ENCODE results near the gene NAV2. TPM values are rescaled to one million over a fixed set of nuclear protein-coding genes. Genes with fewer than 3 reads are reported as not detected.
A peak's percentile ranks its signal among the peaks of the same experiment; 100 is the strongest.
"Not testable (repeated sequence)": the region's sequence is repeated elsewhere in the genome, so short reads cannot be mapped to it uniquely, and the experiment has no call there.

The NAV2 gene
- polyA plus RNA-seq, 1 donor, result 40.4 TPM

GRCh38 chr11:20116825-20117224, 404.2 kb downstream of the NAV2 start:
- DNase-seq, result no peak

DNA sequence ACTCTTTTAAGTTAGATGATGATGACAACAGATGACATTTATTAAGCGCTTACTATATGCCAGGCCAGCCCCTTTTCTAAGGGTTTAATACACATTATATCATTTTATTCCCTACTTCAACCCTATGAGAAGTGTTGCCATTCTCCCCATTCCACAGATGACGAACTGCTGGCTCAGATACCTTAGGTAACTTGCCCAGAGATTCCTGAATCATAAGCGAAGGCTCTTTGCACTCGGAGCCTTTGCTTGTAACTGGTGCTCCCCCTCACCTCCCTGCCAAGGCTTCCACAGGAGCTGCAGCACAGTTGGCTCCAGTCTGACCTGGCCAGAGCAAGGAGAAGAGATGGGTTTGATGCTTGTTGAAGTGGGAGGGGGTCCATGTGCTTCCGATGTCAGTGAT, 404.7 kb downstream of the NAV2 start:
- no peak for DNase-seq

DNA sequence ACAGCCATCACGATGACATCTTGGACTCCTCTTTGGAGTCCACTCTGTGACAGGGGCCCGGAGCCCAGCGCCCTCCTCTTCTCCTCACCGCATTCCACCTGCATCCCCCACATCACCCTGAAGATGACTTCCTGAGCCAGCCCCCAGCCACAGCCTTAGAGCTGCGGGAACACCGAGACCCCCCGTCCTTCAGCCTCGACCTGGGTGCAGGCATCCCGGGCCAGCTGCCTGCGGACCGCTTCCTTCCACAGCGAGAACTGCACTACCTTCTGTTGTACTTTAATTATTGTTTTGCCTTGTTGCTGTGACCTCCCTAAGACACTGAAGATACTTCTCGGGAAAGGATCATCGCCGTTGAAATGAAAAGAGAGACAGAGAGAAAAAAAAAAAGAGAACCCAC, 405.6 kb downstream of the NAV2 start:
- no peak for DNase-seq

- no peak for DNase-seq
Observed at GRCh38 chr11:20119315-20119714, 406.7 kb downstream of the NAV2 start.

- no peak for DNase-seq
Observed at GRCh38 chr11:20120134-20120925, 407.7 kb downstream of the NAV2 start.

DNA sequence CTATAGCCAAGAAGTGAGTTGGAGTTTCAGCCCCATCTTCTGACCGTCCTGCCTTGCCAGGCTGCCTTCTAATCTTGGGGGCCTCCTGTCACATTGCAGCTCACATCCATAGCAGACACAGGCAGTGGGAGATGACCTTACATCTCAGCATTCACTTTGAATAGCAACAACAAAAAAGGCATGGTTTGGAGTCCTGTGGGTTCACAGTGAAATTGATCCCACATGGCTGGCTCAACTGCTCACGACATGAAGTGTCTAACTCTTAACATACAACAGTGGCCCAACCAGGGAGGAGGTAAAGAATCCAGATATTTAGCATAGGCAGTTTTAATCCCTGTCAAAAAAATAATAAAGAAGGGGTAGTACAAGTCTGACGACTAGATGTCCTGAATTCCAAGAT, 409.5 kb downstream of the NAV2 start:
- DNase-seq, result no peak

DNA sequence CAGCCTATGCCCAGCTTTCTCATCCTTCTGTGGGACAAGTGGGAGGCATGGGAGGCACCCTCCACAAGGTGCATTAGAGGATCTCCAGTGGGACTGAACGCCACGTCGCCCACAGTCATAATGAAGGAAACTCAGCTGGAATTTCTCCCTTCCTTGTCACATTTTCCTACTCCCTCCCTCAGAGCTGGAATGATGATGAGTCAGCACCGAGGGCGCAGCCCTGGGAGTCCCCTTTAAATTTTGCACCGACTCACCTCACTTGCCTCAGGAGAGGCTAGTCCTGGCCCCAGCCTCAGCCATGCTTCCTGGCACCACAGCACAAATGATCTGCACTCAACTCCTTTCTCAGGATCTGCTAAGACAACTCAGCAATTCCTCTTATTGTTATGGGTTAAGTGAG, 413.3 kb downstream of the NAV2 start:
- DNase-seq, result no peak

DNA sequence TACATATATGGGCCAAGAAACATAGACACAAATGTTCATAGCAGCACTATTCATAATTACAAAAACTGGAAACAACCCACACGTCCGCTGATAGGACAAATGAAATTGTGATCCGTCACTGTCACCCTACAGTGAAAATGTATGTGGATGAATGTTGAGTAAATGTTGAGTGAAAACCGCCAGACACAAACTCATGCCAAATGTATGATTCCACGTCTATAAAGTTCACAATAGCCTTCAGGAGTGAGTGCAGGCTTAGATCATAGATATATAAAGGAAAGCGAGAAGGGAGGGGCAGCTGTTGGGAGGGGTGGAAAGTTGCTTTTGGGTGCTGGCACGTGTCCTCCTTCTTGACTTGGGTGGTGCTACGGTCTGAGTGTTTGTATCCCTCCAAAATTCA, 414.1 kb downstream of the NAV2 start:
- no peak for DNase-seq

GRCh38 chr11:20127671-20128527, 415.3 kb downstream of the NAV2 start:
- peak; percentile 69 for DNase-seq

DNA sequence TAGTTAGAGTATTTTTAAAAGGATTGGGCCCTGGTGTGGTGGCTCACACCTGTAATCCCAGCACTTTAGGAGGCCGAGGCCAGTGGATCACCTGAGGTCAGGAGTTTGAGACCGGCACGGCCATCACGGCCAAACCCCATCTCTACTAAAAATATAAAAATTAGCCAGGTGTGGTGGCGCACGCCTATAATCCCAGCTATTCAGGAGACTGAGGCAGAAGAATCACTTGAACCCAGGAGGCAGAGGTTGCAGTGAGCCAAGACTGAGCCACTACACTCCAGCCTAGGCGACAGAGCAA, 415.8 kb downstream of the NAV2 start:
- DNase-seq, result not testable (repeated sequence)

DNA sequence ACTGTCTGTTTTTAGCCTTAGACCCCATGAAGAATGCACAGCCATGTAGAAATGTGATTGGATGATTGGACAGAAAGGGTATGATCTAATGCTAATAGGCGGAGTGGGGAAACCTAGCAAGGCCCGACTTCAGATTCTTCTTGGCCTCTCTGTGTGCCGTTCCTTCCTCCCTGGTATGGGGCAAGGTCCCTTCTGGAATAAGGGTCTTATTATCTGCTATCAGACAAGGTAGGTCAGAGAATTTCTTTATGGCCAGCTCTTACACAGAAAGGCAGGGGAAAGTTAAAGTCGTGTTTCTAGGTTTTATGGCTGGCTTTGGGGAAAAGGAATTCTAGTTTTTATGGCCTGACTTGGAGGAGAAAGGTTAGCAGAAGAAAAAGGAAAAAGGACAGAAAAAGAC, 417.0 kb downstream of the NAV2 start:
- DNase-seq, result no peak

GRCh38 chr11:20131788-20132666, 419.4 kb downstream of the NAV2 start:
- DNase-seq, result peak; percentile 70

- no peak for DNase-seq
Observed at GRCh38 chr11:20132667-20133039, 420.0 kb downstream of the NAV2 start.

GRCh38 chr11:20134991-20135736, 422.5 kb downstream of the NAV2 start:
- DNase-seq, result no peak

GRCh38 chr11:20137637-20138036, 425.0 kb downstream of the NAV2 start:
- DNase-seq, result no peak

DNA sequence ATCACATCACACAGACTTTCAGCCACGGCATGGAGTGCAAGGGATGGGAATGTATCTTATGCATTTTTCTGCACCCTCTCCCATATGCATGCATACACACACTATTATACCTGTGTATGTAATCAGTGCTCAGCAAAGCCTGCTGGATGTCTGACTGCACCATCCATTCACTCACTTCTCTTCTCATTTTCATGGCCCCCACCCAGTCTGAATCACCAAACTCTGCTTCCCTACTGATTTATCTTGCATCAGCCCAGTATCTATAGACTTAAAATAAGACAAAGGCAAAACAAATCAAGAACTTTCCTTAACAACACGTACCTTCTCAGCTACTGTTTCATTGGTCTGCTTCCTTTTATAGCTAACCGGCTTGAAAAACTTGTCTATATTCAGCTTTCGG, 426.1 kb downstream of the NAV2 start:
- no peak for DNase-seq

DNA sequence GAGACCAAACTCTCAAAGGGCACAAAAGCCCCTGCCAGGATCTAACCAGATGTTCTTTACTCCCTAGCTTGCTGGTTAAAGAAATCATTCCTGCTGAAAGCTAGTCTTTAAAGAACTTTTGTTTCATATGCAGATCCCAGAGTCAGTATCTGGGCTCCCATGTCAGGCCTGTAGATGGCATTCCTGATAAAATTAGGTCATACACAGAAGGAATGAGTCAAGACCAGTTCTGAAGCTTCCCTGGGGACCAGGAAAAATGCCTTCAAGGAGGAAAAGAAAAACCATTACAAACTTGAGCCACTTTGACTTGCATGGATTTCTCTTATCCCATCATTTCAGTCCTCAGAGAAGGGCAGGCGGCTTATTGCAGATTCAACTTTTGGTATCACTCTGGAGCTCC, 441.7 kb downstream of the NAV2 start:
- DNase-seq, result no peak

DNA sequence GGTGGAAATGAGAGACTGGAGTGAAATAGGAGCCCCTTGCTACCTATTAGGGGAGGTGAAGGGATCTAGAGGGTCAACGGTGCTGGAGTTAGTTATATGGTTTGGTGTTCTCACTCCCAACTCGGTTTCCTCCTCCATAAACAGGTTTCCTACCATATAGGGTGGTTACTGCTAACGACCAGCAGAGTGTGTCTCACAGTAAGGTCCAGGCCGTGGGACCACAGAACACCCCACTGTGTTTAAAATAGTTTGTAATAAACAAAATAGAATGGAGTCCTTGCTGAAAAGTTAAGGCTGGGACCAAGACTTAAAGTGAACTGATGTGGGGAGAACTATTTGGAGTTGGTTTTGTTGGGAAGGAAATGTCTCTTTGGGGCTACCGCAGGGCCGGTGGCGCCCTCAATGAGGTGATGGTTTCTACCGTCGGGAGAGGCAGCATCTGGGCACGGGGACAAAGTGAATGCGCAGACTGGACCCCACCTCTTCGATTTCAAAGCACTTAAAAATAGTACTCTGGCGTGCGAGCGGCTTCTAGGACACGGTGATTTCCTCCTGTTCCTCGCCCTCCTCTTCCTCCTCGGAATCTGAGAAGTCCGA, 443.1 kb downstream of the NAV2 start:
- DNase-seq, result no peak

DNA sequence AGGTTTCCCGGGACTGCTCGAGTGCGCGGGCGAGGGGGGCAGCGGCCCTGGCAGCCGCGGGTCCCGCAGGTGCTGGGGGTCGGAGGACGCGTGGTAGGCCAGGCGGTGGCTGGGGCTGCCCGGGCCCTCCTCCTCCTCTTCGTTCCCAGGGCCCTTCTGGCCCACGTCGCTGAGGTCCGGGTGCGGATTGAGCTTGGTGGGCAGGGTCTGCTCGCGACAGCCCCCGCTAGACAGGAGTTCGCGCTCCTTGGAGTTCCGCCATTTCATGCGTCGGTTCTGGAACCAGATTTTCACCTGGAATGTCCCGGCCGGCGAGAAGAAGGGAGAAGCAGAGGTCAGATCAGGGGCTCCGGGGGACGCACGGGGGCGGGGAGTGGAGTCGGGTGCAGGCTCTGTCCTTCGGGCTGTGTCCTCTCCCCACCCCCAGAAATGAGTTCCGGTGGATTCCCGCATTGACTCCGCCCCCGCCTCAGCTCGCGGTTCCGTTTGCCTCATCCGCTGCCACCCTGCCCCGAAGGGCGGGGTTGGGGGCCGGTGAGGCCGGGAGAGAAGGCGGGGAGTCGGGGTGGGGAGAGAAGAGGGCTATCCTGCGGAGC, 443.7 kb downstream of the NAV2 start:
- DNase-seq, result no peak

DNA sequence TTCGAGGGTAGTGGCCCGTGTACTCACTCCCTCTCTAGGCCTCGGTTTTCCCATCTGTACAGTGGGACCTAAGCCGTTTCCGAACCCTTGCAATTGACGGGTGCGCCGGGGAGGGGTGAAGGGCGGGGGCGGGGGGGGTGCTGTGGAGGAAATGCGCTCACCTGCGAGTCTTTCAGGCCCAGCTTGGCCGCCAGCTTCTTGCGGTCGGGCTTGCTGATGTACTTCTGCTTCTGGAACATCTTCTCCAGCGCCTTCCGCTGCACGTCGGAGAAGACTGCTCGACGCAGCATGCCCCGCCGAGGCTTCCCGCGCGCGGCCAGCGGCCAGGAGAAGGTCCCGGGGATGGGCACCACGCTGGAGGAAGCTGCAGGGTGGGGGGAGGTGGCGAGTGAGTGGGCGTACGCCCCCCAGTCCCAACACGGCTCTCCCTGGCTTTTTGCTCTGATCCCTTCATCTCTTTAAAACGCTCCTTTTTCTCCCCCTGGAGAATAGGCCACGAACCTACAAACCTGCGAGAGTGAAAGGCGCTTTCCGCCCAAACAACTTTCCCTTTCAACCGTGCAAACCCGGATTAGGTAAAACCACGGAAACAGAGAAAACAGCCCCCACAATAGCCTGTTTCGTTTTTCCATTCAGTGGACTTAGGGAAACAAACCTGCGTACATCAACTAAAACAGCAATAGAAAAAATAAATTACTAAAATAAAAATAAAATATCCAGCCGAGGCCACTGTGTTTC, 444.4 kb downstream of the NAV2 start:
- no peak for DNase-seq
